HG03442 (cell line): ENCODE data around the gene DCLK3.

Experiments used
- ATAC-seq: cut with Tn5 transposase; IDR thresholded peaks from one replicate; pipeline ENCODE4 v1.9.1; 2021; ENCODE audit warnings: mild to moderate bottlenecking, moderate library complexity; ENCODE audit not compliant: unreplicated experiment

The DCLK3 gene, protein sequence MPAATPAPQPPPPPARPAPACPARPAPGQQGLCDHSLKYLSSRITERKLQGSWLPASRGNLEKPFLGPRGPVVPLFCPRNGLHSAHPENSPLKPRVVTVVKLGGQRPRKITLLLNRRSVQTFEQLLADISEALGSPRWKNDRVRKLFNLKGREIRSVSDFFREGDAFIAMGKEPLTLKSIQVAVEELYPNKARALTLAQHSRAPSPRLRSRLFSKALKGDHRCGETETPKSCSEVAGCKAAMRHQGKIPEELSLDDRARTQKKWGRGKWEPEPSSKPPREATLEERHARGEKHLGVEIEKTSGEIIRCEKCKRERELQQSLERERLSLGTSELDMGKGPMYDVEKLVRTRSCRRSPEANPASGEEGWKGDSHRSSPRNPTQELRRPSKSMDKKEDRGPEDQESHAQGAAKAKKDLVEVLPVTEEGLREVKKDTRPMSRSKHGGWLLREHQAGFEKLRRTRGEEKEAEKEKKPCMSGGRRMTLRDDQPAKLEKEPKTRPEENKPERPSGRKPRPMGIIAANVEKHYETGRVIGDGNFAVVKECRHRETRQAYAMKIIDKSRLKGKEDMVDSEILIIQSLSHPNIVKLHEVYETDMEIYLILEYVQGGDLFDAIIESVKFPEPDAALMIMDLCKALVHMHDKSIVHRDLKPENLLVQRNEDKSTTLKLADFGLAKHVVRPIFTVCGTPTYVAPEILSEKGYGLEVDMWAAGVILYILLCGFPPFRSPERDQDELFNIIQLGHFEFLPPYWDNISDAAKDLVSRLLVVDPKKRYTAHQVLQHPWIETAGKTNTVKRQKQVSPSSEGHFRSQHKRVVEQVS

DNA sequence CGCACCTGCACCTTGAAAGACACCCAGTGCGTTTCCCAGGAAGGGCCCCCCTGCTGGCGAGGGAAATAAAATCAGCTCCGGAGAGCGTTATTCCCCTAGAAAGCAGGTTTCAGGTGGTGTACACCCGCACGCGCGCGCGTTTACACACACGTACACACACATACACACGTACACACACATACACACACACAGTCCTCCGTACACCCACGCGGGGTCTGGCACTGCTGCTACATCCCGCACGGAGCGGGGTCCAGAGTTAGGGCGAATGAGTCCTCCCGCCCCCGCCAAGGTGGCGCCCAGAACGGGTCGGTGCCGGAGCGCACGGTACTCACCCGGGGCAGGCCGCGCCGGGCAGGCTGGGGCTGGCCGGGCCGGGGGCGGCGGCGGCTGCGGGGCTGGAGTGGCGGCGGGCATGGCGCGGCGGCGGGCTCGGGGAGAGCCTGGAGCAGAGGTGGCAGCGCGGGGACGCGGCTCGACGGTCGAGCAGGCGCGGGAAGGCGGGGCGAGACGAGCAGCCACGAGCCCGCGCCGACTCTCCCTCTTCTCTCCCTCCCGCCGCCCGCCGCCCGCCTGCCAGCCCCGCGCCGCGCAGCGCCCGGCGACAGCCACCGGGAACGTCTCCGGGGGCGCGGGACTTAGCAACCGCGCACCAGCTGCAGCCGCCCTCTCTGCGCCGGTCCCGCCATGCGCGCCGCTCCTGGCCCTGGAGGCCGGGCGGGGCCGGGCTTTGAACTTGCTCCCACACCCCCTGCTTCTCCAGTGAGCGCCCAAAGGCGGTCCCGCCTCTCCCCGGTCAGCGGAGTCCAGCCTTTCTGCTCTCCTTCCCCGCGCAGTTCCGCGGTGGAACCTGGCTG lies at the start of gene DCLK3:
DCLK3 (minus strand) TSS at position 704 of the 854 bp plus-strand sequence; CDS start at position 414, 290 bp downstream.
- no peak for ATAC-seq

DNA sequence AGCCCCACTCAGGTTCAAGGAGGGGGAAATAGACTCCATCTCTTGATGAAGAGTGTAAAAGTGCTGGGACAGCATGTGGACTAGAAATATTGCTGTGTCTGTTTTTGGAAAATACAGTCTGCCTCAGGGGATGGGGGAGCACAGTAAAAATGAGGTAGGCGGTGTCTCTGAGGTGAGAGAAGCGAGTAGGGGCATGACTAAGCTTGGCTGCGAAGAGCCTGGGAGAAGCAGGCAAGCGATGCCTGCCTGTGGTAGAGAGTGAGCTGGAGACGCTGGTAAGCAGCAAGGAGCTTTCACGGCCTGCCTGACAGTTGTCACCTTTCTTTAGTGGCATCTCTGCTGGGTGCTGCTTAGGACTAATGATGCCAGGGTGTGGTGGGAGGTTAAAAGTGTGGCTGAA lies 49.0 kb upstream of the DCLK3 start:
- no peak for ATAC-seq

DNA sequence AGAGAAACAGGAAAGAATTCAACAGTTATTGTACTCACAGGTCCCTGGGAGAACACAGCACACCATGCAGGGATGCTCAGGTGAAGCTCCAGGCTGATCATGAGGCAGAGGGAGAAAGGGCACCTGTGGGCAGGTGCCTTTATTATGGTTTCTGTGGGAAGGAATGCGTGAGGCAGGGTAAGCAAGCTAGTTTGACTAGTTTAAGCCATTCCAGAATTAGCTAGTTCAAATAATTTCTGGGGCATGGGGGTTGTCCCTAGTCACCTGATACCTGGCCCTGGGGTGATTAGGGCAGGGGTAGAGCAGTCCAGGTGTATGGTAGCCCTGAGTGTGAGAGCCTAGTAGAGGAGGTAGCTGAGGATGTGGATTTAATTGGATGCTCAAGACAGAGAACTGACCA lies 47.9 kb upstream of the DCLK3 start:
- ATAC-seq, result no peak

DNA sequence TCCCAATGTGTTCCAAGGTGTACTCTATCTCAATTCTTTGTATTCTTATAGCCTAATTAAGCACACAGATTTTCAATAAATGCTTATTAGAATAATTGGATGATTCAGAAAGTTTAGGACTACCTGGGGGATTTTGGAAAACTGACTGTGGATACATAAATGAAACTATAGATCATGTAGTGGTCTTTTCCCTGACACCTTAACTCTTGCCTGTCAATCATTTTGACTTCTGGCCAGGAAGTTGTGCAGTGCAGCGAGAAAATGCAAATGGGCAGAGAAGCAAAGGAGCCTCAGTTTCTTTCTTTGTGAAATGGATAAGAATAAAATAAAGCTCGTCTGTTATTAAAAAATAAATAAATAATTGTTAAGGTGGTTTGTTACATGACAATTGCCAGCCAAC lies 47.4 kb upstream of the DCLK3 start:
- no peak for ATAC-seq

DNA sequence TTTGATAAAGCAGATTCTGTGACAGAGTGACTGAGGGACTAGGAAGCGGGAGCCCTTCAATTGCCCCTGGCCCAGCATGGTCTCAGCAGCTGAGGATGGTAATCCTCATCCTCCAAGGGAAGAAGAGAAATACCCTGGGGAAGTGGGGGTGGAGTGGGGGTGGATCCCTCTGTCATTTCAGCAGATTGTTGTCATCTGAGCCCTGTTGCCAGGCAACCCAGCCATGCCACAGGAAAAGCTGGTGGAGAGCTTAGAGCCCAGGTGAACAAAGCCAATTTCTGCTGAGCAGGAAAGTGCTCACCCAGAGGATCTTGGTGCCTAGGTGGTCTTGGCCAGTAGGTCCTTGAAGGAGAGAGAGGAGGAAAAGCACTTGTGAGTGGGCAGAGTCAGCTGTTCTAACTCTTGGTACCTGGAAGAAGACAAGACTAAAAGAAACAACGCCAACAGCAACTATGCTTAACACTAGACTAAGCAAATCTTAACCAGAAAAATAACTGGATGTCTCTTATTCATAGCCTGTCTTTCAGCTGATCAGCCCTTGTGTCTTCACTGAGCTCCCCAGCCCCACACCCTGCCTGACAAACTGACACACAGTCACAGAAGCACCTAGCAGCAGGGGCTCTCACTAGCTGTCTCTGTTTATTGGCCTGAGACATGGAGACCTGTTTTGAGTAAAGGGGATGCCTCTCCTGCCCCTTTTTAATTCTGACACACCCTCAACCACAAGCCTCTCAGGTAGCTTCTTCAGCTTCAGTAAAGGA lies 40.1 kb upstream of the DCLK3 start:
- no peak for ATAC-seq

DNA sequence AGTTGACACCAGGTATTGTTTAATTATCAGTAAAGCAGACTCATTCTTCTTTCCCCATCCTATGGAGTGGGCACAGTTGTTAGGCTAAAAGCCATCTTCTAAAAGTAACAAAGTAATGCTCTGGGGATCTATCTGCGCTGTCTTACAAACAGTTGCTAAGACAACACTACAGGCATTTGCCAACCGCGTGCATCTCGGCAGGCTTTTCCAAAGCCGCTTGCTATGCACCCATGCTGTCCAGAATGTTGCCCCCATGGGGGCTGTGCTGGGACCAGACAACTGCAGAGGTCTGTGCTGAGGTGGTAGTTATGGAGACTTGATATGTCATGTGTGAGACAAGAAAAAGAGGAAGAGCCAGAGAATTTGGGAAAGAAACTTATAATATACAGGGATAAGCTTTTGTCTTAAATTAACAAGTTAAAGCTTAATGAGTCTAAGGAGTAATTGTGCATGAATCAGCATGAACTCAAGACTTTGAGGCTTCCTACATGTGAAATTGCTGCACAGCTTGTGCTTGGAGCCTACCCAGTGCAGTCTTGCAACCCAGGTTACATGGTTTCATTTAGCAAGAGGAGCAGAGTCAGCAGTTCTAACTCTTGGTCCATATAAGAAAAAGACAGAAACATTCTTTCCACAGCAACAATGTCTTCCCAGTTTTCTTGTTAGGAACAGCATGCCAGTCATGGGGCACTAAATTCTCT lies 38.9 kb upstream of the DCLK3 start:
- no peak for ATAC-seq

DNA sequence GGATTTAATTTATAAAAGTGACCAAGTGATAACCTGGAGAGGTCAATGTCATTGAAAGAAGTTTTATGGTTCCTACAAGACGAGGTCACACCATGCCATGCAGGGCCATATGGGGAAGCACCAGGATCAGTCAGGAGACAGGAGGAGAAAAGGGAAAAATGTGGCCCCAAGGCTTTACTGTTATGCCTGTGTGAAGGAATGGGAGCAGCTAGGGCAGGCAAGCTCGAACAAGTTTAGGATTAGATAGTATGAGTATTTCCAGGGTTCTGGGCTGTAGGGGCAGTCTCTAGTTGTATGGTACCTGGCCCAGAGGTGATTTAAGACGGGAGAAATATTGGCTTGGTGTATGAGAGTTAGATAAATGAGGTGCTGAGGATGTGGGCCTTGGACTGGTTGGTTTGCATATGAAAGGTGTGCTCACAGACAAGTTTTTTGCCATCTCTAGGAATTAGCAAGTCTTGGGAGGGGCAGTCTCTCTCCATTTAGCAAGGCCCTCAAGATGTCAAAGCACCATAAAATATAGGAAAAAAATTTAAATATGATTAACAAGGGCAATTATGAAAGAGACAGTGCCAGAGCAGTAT lies 36.3 kb upstream of the DCLK3 start:
- no peak for ATAC-seq

DNA sequence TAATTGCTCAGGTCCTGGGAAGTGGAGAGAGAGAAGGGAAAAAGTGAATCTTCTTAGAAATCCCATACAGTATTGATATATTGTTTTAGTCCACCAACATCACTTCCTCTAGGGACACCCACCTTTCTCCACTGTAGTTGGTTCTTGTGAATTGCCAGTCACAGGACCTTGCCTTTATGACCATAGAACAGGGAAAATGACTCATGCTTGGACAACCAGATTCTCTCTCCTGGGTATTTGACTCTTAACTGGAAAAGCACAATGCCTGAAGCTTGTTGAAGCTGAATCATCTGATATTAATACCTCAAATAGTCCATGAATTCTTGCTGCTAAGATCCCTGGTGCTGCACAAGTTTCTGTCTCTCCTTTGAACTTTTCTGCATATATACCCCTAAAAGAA lies 32.5 kb upstream of the DCLK3 start:
- no peak for ATAC-seq

DNA sequence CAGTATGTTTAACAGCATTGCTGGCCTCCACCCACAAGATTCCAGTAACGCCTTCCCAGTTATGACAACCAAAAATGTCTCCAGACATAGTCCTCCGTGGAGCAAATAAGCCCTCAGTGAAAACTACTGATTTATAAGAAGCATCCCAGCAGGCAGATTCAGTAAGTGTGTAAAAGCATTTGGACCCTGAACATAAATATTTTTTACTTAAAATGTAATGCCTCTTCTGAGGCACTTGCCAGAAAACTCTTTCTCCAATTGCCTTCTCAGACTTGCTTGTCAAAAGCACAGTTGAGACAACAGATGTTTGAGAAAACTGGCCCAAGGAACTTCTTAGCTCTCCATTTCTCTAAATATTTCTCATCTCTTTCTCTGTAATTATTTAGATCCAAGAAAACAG lies 31.8 kb upstream of the DCLK3 start:
- no peak for ATAC-seq

DNA sequence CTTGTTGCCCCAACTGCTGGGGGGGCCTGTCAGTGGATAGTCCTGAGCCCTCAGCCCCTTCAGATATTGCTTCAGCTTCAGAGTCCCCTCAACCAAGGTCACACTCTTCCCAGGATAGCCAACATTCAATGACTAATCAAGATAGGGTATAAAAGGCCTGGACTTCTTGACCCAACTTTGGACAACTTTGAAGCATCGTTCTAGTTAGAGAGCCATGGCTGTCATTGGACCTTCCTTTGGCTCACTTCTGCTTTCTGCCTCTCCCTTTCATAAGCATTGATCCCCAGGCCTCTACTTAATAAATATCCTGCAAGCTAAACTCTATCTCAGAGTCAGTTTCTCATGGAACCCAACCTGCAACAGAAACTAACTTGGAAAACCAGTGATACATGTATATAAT lies 31.3 kb upstream of the DCLK3 start:
- no peak for ATAC-seq

DNA sequence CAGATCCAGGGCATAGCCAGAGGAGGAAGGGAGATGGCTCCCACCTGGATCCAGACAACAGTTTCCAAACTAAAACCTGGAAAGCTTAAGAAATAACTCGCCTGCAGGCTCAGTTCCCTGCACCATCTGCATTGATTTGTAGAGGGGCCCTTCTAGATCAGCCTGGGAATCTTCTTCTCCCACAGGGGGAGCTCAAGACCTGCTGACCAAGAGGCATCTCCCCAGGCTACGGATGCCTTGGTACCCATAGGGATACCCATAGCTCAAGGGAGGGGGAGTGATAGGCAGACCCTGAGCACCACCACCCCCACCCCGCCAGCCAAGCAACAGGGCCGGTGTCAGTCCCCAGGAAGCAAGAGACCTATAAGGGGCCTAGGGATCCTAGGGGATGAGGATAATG lies 28.0 kb upstream of the DCLK3 start:
- ATAC-seq, result no peak

DNA sequence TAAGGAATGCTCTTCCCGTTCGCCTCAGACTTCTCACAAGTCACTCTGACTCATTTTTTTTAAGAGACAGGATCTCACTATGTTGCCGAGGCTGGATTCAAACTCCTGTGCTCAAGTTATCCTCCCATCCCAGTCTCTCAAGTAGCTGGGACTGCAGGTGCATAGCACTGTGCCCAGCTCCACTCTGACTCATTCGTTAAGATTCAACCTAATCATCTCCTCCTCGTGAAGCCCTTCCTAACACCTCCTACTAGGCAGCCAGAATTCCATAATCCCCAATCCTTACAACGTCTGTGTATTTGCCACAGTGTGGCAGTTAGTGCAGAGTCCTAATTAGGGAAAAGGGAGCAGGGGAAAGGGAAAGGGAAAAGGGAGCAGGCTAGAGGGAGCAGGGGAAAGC lies 26.4 kb upstream of the DCLK3 start:
- ATAC-seq, result no peak

DNA sequence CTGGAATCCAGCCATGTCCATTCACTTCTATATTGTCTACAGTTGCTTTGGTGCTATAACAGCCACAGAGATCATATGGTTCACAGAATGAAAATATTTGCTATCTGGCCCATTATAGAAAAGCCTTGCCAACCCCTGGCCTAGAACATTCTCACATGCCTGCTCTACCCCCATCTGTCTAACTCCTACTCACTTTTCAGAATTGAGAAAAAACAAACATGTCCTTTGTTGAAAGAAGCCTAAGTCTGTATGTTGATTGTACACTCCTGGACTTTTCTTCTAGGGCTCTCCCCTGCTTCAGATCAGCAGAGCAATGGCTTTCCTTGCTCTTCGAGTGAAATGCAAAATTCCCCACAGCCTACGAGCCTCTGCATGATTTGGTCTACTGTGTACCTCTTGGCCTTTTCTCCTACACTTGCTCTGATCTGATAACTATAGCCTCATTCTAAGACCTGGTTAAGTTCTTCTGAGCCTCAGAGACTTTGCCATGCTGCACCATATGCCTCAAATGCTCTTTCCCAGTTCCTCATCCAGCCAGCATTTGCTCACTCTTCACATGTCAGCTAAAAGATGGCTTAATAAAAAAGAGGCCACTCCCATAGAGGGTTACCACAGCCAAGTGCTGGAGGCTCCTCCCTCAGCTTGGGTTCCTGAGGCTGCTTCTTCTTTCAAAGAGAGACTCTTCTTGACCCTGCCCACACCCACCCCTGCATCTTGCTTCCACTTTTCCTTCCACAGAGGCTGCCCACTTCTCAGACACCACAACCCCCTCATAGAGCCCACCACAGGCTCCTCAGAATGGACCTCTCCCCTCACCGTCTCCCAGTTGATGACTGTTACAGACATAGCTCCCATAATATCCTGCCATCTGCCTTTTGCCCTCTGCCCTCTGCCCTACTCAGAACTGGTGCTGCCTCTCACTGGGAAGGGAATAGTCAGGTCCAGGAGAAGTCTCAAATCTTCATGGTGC lies 22.9 kb upstream of the DCLK3 start:
- no peak for ATAC-seq

DNA sequence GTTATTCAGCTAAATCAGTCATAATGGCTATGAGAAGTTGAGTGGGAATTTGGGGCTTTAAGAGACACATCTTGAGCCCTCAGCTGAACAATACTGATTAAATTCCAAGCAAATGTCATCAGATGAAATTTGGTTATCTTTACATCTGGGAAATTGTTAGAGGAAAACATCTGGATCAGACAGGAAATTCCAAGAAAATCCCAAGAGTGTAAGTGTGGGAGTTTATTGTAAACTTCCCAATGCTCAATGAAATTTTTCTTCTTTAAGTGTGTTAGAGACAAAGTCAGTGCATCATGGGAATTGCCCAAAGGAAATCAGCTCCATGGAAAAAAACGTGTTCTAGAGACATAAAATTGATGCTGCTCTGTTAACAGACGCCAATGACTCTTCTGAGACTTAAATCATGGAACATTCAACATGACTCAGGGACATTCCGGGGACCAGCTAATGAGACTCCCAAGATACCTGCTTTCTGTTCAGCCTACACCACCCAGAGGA lies 19.8 kb upstream of the DCLK3 start:
- ATAC-seq, result no peak

DNA sequence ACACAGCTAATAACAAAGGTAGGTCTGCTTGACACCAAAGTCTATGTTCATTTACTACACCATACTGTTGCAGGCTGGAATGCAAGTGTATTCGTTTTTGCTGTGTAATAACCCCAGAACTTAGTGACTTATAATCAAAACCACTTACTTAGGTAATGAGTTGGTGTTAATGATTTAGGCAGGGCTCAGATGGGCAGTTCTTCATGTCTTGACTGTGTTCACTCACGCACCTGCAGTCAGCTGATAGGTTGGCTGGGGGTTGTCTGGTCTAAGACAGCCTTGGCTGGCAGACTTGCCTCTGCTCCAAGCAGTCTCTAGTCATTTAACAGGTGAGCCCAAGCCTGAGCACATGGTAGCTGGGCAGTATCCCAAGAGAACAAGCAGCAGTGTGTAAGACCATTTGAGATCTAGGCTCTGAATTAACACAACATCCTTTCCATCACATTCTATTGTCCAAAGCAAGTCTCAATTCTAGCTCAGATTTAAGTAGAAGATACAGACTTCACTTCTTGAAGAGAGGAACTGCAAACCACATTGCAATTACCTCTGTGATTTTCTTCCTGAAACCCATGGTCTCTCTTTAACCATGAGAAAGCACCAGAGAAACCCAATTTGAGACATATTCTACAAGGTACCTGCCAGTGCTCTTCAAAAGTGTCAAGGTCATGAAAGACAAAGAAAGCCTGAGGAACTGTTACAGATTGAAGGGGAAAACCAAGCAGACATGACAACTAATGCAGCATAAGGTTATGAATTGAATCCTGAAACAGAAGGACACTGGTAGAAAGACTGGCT lies 13.3 kb upstream of the DCLK3 start:
- ATAC-seq, result peak; percentile 41

DNA sequence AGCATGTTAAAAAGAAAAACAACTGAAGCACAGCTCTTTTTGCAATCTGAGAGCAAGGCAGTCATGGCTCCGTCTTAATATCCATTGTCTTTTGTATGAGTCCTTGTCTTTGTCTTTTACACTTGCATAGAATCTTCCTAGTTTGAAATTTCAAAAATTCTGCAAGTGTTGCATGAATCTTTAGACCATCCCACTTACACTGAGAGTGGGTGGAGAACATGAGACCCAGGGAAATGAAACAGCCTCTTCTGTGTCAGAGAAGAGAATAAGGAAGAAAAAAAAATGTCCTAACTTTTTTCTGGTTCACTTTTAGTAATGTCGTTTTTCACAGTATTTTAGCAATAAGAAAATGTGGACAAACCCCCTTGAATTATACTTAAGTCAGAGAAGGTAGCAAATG lies 12.1 kb upstream of the DCLK3 start:
- ATAC-seq, result no peak

DNA sequence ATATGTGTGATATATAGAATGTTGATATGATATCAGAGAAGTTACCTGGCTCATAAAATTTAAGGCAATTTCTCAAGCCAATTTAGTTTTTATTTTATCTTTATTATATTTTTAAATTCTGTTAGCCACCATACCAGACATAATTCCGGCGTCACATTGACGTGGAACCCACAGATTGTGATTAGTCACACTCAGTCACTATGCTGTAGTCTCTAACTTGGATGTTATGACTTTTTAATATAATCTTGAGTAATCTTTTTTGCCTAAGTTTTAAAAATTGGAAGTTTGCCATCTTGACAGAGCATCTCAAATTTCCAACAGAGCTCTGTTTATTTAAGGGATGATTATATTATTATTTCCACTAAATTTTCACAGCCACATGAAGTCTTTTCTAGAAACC lies 9.7 kb upstream of the DCLK3 start:
- no peak for ATAC-seq
